LoVo (cell line): ENCODE data around the gene HIC1.
"Not testable (repeated sequence)": the region's sequence is repeated elsewhere in the genome, so short reads cannot be mapped to it uniquely, and the experiment has no call there.

Experiments
- DNase-seq: peaks from one replicate; pipeline ENCODE4 v3.0.0-alpha.2; 2016; ENCODE audit warnings: low spot score

HIC1 gene

DNA sequence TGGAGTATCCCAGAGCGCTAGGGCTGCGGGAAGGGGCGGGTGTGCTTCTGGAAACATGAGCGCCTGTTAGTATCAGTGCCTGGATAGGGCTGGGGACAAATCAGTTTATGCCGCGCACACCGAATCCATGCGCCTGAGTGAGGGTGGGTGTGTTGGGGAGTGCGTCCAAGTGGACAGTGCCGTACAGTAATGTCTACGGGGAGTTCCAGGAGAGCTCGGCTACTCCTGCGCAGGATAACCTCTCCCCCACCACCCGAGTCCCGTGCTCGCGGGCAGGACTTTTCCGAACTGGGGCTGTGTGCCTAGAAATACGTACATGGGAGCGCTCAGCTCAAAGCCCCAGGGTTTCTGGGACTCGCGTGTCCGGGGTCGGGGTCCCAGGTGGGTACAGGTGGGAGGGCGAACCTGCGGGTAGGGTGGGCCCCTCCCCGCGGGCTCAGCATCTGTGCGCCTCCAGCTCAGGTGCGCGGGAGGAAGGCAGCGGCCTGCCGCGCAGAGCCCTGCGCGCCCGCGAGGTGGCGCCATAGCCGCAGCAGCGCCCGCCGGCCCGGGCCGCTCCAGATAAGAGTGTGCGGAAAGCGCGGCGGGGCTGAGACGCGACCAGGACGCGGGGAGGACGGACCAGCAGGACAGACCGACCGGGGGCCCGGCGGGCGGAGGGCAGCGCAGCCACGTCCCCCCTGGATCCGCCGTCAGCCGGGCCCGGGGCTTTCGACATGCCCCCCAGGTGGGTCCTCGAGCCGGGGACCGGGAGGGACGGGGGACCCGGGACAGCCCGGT lies at the start of gene HIC1:
TSS of gene HIC1 (plus strand) at position 592 of the 780 bp plus-strand sequence. CDS start 1,588 bp downstream, outside the sequence.
- peak; percentile 75 for DNase-seq

DNA sequence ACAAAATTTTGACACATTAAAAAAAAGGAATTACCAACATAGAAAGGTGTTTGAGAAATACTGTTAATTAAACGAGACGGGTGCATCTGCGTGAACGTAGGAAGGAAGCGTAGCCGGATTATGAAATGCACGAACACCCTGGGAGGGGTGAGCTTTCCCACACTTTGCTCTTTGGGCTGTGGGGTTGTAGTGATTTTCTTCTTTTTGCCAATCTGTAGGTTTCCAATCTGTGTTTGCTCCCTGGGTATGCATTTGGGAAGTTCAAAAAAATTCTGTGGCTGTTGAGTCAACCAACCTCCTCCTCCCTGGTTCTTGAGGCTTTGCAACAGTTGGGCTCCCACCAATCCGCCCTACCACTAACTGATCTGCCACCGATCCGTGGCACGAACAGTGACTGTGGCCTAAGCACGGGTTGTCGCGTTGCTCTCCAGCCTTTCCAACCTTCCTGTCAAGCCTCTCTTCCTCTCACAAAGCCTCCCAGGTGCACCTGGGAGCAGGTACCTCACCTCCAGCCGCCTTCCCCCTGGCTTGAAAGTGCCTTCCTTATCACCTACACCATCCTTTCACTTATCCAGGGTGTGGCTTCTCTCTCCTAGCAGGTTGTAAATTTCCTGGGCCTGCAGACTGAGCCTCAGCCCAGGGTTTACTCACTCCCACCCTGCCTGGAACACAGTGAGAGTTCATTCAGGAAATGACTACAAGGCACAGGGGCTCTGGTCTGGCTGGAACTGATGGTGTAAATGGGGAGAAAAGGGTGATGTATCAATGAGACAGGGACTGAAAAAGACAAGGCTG lies 46.4 kb upstream of the HIC1 start:
- DNase-seq, result no peak

- no peak for DNase-seq
Measured at GRCh38 chr17:2009737-2010136, 45.2 kb upstream of the HIC1 start.

DNA sequence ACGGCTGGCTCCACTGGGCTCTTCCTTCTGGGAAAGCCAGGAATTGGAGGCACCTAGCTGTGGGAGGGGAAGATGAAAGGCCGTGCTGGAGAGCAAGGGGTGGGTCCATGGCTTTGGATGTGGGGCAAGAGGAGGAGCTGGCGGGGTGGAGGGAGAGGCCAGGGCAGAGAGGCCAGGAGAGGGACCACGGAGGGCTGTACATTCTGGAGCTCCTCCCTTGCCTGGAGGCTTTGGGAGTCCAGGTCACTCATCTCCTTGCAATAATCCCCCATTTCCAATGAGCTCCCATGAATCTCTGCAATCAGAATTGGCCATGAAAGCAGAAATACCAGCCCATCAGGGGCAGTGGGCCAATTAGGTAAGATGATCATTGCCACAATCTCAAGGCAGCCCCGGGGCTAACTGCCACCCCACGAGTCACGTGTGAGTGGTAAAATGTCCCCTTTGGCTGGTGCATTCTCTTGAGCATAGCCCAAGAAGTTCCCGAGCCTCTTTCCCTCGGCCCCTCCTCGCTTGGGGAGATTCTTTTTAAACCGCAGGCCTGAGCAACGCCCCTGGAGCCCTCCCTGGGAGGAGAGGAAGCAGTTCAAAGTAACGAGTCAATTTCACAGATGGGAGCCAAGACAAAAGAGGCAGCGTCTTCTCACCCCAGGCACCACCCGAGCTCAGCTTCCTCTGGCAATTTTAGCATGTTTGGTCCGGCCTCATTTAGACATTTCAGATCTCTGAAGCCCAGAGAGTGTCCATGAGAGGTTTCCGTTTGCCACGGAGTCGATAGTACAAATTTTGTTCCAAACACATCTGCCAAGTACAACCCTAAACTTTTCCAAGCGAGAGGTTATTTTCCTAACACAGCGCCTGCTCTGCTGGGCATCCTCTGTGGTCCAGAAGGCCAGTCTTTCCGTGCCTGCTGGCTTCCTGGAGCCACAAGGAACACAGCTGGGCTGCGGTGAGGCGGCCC lies 43.2 kb upstream of the HIC1 start:
- peak; percentile 53 for DNase-seq

DNA sequence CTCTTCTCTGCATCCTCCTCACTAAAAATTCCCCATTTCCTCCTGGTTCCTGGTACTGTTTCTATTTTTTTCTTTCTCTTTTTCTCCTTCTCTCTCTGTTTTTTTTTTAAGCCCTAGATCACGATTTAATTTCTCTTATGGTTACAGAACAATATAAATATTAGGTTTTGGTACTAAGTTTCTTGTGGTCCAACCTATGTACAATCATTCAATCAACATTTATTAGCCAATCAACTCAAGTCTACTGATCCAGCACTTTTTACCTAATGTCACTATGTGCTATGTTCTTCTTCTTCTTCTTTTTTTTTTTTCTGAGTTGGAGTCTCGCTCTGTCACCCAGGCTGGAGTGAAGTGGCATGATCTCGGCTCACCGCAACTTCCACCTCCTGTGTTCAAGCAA lies 42.4 kb upstream of the HIC1 start:
- no peak for DNase-seq

DNA sequence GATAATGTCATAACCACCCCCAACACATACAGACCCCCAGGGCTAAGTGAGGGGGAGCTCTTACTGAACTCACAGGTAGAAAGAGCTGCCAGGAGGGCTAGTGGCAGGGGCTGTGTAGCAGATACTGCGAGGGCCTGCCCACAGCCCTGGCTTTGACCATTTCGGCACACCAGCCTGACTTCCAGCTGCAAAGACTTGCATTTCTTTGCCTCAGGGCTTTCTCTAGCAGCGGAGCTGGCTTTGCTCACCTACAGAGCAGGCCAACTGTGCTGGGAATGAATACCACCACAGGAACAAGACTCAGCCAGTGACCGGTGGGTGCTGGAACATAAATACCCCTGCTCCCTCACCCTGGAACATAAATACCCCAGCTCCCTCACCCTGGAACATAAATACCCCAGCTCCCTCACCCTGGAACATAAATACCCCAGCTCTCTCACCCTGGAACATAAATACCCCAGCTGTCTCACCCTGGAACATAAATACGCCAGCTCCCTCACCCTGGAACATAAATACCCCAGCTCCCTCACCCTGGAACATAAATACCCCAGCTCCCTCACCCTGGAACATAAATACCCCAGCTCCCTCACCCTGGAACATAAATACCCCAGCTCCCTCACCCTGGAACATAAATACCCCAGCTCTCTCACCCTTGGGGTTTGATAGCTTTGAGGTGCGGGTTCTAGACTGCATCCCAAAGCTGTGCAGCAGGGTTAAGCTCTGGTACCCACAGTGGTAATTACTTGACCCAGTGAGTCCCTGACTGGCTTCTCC lies 41.5 kb upstream of the HIC1 start:
- not testable (repeated sequence) for DNase-seq

DNA sequence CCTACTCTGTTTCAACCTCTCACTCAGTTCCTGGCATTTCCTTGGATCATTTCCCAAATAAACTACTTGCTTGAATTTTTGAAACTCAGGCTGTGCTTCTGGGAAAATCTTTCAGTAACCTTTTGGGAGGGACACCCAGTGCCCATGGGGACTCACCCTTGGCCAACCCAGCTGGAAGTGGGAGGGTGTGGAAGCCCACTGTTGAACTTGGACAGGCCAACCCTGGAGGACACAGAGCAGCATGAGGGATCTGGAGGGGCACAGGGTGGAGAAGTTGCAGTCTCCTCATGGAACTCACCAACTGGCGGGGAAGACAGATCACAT lies 40.9 kb upstream of the HIC1 start:
- no peak for DNase-seq

DNA sequence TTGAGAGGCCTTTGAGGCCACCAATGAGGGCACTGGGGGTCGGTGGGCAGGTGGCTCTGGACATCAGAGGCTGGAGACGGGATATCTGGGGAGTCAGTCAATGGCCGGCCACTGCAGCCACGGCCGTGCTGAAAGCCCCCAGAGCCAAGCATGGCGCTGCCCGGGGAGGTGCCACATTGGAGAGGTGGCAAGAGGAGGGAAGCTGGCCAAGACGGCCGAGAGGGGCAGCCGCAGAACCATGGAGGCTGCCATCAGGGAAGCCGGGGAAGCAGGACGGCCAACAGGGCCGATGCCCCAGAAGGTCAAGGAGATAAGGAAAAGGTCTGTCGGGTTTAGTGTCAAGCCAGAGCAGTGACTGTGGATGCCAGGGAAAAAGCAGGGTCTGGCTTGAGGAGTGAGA lies 39.6 kb upstream of the HIC1 start:
- DNase-seq, result no peak

GRCh38 chr17:2016494-2016893 lies 38.4 kb upstream of the HIC1 start:
- DNase-seq, result no peak

DNA sequence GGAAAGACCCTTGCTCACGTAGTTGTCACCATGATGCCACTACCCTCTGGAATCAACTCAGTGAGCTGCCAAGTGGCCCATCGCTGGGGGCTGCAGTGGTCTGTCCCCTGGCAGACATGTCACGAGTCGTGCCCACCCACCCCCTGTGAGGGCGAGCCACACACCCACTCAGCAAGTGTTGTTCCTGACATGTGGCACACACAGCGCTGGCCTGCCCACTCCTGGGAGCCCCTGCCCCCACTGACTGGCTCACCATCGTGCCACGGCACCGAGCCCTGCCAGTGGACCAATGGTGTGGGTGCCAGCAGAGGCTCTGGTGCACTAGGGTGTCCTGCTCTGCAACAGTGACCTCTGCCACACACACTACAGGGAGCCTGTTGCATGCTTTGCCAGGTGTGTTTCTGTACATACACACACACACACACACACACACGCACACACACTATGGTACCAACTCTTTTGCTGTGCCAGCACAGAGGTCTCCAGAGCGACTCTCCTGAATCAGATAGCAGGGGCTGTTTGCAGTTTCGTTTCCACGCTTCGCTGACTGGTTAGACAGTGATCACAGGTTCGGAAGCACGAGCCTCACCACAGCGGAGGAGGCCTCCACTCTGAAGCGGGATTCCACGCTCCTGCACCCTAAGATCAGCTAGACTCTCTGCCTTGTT lies 37.5 kb upstream of the HIC1 start:
- no peak for DNase-seq

DNA sequence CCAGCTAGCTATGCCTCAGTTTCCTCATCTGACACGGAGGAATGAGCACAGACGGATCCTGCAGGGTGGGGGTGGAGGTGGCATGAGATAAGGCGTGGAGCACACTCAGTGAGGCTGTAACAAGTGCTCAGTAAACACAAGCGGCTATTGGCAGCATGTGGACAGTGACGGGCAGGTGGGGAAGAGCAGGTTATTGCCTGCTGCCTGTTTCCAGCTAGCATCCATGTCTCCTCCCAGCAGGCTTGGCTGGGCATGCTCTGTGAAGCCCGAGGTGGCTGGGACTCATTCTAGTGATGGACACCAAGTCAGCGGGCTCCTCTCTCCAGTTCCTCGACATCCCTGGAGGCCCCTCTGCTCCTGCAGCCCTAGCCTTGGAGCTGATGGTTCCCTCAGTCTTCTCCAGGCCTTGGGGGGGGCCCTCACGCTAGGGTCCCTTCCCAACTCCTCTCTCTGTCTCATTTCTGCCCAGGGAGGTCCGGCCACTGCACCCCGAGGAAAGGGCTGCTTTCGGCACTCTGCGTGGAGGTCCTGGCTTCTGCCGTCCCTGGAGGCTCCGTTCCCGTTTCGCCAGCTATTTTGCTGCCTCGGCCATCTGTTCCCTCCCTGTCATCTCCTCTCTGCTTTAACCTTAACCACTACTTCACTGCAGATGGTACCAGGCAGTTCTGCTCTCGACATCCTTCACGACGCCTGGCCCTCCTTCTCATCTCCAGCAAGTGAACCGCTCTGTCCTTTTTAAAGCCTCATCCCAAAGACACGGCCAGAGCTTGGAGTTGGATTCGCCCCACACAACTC lies 36.0 kb upstream of the HIC1 start:
- DNase-seq, result no peak

GRCh38 chr17:2019723-2020122 lies 35.2 kb upstream of the HIC1 start:
- DNase-seq, result no peak

GRCh38 chr17:2020721-2021120 lies 34.2 kb upstream of the HIC1 start:
- DNase-seq, result no peak

GRCh38 chr17:2022647-2023240 lies 32.2 kb upstream of the HIC1 start:
- no peak for DNase-seq

GRCh38 chr17:2023256-2023655 lies 31.6 kb upstream of the HIC1 start:
- DNase-seq, result no peak

- no peak for DNase-seq
Measured at GRCh38 chr17:2023692-2024571, 31.0 kb upstream of the HIC1 start.

- no peak for DNase-seq
Measured at GRCh38 chr17:2024572-2025219, 30.2 kb upstream of the HIC1 start.

DNA sequence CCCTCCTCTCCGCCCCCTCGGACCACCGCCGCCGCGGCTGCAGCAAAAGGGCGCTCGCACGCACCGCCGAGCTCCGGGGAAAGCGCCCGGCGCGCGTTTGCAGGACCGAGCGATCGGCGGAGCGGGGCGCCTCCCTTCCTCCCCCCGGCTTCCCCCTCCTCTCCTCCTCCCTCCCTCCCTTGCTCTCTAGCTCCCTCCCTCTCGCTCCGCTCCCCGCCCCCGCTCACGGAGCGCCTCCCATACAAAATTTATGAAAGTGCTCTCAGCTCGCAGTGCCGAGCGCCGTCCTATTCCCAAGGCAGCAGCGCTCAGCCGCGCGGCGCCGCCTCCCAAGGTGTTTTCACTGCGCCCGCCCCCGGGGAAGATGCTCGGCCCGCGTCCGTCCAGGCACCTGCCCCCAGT lies 29.7 kb upstream of the HIC1 start, which contains the start of gene RTN4RL1:
TSS of gene RTN4RL1 (minus strand) at position 115 of the 402 bp plus-strand sequence. CDS start 469 bp downstream, outside the sequence.
- DNase-seq, result peak; percentile 49
